Peyer's patch (tissue), 4 donors: ENCODE data around the gene SNX24.

ENCODE experiments used
- CTCF ChIP-seq, 6 experiments: fragments of 450-650 bp in 4 of 6; fragments of 200-600 bp in 2 of 6; sonication (generic) in 1 of 6; IDR thresholded peaks; one replicate each; pipeline ENCODE4 v1.5.1; 2017 to 2019; ENCODE audit warnings: antibody characterized with exemption in 6 of 6, mild to moderate bottlenecking in 3 of 6, moderate library complexity in 1 of 6
- POLR2A ChIP-seq, 2 donors: fragments of 450-650 bp; IDR thresholded peaks; one replicate each; pipeline ENCODE4 v1.5.1; 2017; ENCODE audit warnings: antibody characterized with exemption in 2 of 2, mild to moderate bottlenecking in 2 of 2, moderate library complexity in 2 of 2

GRCh38 chr5:122929980-122930379 lies 84.6 kb downstream of the SNX24 start:
- no peak for TF ChIP-seq CTCF (IDR thresholded peaks at IDR 0.05)
- no peak for TF ChIP-seq POLR2A (IDR thresholded peaks at IDR 0.05)
